Osteoblast (primary cell): ENCODE results near the gene SNRNP27. TPM values are rescaled to one million over a fixed set of nuclear protein-coding genes. Genes with fewer than 3 reads are reported as not detected.

ENCODE experiments used
- DNase-seq: peaks from one replicate; pipeline ENCODE4 v3.0.0; 2011; ENCODE audit warnings: low spot score, mixed read lengths; ENCODE audit not compliant: insufficient read length; ENCODE audit errors: missing footprints
- H2AFZ ChIP-seq: 2 replicates; pipeline ENCODE4 v1.6.0; 2011; ENCODE audit warnings: mild to moderate bottlenecking, low read length
- H3K27ac ChIP-seq: 2 replicates; pipeline ENCODE4 v1.5.1; 2011; ENCODE audit warnings: mild to moderate bottlenecking, low read depth, low read length, moderate library complexity
- H3K27me3 ChIP-seq: 2 replicates; pipeline ENCODE4 v1.6.0; 2012; ENCODE audit warnings: mild to moderate bottlenecking, control low read depth, inconsistent platforms, low read length, moderate library complexity; ENCODE audit not compliant: insufficient read depth
- H3K36me3 ChIP-seq: 2 replicates; pipeline ENCODE4 v1.5.1; 2011; ENCODE audit warnings: mild to moderate bottlenecking, low read length, control low read depth, moderate library complexity; ENCODE audit not compliant: insufficient read depth
- H3K4me1 ChIP-seq: 2 replicates; pipeline ENCODE4 v1.5.1; 2011; ENCODE audit warnings: mild to moderate bottlenecking, low read length, control low read depth, moderate library complexity; ENCODE audit not compliant: insufficient read depth
- H3K4me2 ChIP-seq: 2 replicates; pipeline ENCODE4 v1.6.0; 2011; ENCODE audit warnings: mild to moderate bottlenecking, low read length; ENCODE audit not compliant: insufficient read depth
- H3K4me3 ChIP-seq: fragments of 200-600 bp; sonication (generic); 3 replicates; pipeline ENCODE4 v1.5.1; 2012; ENCODE audit warnings: mild to moderate bottlenecking, low read length, inconsistent platforms; ENCODE audit not compliant: insufficient read depth
- H3K79me2 ChIP-seq: 2 replicates; pipeline ENCODE4 v1.6.0; 2012; ENCODE audit warnings: mild to moderate bottlenecking, low read length, control low read depth, inconsistent platforms; ENCODE audit not compliant: insufficient read depth
- H3K9me3 ChIP-seq: 2 replicates; pipeline ENCODE4 v1.5.1; 2011; ENCODE audit warnings: low read depth, low read length, control low read depth
- H4K20me1 ChIP-seq: 2 replicates; pipeline ENCODE4 v1.6.0; 2012; ENCODE audit warnings: mild to moderate bottlenecking, low read length, control low read depth; ENCODE audit not compliant: insufficient read depth
- CTCF ChIP-seq: IDR thresholded peaks from 2 replicates; pipeline ENCODE4 v1.5.1; 2011; ENCODE audit warnings: mild to moderate bottlenecking, low read depth, low read length, moderate library complexity; ENCODE audit errors: extremely low read depth
- total RNA-seq: library from RNA; depleted of rRNA; stranded (reverse); fragments of >200 nt; gene quantifications from 2 replicates; pipeline ENCODE4 v1.2.3, GENCODE V29; 2012

The SNRNP27 gene
- total RNA-seq, 1 donor, result 35.1 TPM

GRCh38 chr2:69933839-69934613, 40.3 kb downstream of the SNRNP27 start:
- peaks cover 42% of the 10 kb centered on the region for H3K36me3 ChIP-seq
- no peaks in the 10 kb centered on the region for H3K9me3 ChIP-seq
- peak; percentile 96 for DNase-seq
- H2AFZ ChIP-seq, result peak overlapping the region; percentile 58
- peaks cover 9% of the 10 kb centered on the region for H3K79me2 ChIP-seq
- no peaks in the 10 kb centered on the region for H4K20me1 ChIP-seq
- H3K4me1 ChIP-seq, result peaks cover 41% of the 10 kb centered on the region
- peak overlapping the region; percentile 81 for H3K4me2 ChIP-seq
- H3K27me3 ChIP-seq, result no peaks in the 10 kb centered on the region
- TF ChIP-seq CTCF, result no peak
- H3K27ac ChIP-seq, result peak overlapping the region; percentile 93
- H3K4me3 ChIP-seq, result peak overlapping the region; percentile 42

- H4K20me1 ChIP-seq, result no peaks in the 10 kb centered on the region
- peak overlapping the region; percentile 81 for H3K4me2 ChIP-seq
- H3K36me3 ChIP-seq, result peaks cover 42% of the 10 kb centered on the region
- no peaks in the 10 kb centered on the region for H3K27me3 ChIP-seq
- peaks cover 9% of the 10 kb centered on the region for H3K79me2 ChIP-seq
- H3K4me1 ChIP-seq, result peaks cover 41% of the 10 kb centered on the region
- no peak for DNase-seq
- peak overlapping the region; percentile 7 for H2AFZ ChIP-seq
- H3K9me3 ChIP-seq, result no peaks in the 10 kb centered on the region
- TF ChIP-seq CTCF, result no peak
- H3K4me3 ChIP-seq, result peak overlapping the region; percentile 42
- H3K27ac ChIP-seq, result peak overlapping the region; percentile 93
Observed at GRCh38 chr2:69934614-69934908, 40.8 kb downstream of the SNRNP27 start.

- H3K4me1 ChIP-seq, result peaks cover 41% of the 10 kb centered on the region
- H2AFZ ChIP-seq, result no peak overlapping the region
- TF ChIP-seq CTCF, result no peak
- peaks cover 46% of the 10 kb centered on the region for H3K36me3 ChIP-seq
- DNase-seq, result no peak
- no peaks in the 10 kb centered on the region for H4K20me1 ChIP-seq
- H3K27me3 ChIP-seq, result no peaks in the 10 kb centered on the region
- no peak overlapping the region for H3K4me2 ChIP-seq
- H3K4me3 ChIP-seq, result no peak overlapping the region
- peak overlapping the region; percentile 93 for H3K27ac ChIP-seq
- H3K79me2 ChIP-seq, result peaks cover 9% of the 10 kb centered on the region
- H3K9me3 ChIP-seq, result no peaks in the 10 kb centered on the region
Observed at GRCh38 chr2:69935011-69935410, 41.3 kb downstream of the SNRNP27 start.

GRCh38 chr2:69936906-69937305, 43.1 kb downstream of the SNRNP27 start:
- H3K4me2 ChIP-seq, result no peak overlapping the region

More at GRCh38 chr2:69936906-69937305, 43.1 kb downstream of the SNRNP27 start:
- Histone ChIP-seq H2AFZ (no peak overlapping the region), H4K20me1 (no peaks in the 10 kb centered on the region), H3K4me3 (no peak overlapping the region), H3K79me2 (peaks cover 9% of the 10 kb centered on the region), H3K4me1 (peaks cover 37% of the 10 kb centered on the region), H3K9me3 (no peaks in the 10 kb centered on the region), H3K36me3 (peaks cover 60% of the 10 kb centered on the region), H3K27ac (no peak overlapping the region), H3K27me3 (no peaks in the 10 kb centered on the region)
- no peak for TF ChIP-seq CTCF
- DNase-seq, result no peak
